SK-N-SH treated with all-trans-retinoic acid at 6 μM for 48 hours (cell line): ENCODE data around the gene TBC1D9B.
"Not testable (repeated sequence)": the region's sequence is repeated elsewhere in the genome, so short reads cannot be mapped to it uniquely, and the experiment has no call there.

Experiments used
- ATAC-seq: fragments of 200-7000 bp; cut with Tn5 transposase; 3 replicates; pipeline ENCODE4 v1.9.1; 2020; ENCODE audit warnings: mild to moderate bottlenecking, moderate library complexity
- ARNTL ChIP-seq: fragments of 450-650 bp; formaldehyde crosslinking; IDR thresholded peaks from 2 replicates; pipeline ENCODE4 v1.5.0; 2020; ENCODE audit warnings: low read depth, mild to moderate bottlenecking, moderate library complexity, borderline replicate concordance
- BACH2 ChIP-seq: fragments of 250-450 bp; sonication (Bioruptor Pico); IDR thresholded peaks from 2 replicates; pipeline ENCODE4 v1.9.0; 2021; ENCODE audit warnings: mild to moderate bottlenecking, borderline replicate concordance
- CSDC2 ChIP-seq: fragments of 250-450 bp; sonication (Bioruptor Pico); IDR thresholded peaks from 2 replicates; pipeline ENCODE4 v1.5.0; 2020; ENCODE audit warnings: mild to moderate bottlenecking, moderate library complexity
- CSRNP3 ChIP-seq: fragments of 250-450 bp; sonication (Bioruptor Pico); IDR thresholded peaks from 2 replicates; pipeline ENCODE4 v1.5.1; 2021; ENCODE audit warnings: mild to moderate bottlenecking, moderate library complexity
- ESRRG ChIP-seq: fragments of 250-450 bp; sonication (Bioruptor Pico); IDR thresholded peaks from 2 replicates; pipeline ENCODE4 v1.6.1; 2021; ENCODE audit warnings: mild to moderate bottlenecking
- GLIS3 ChIP-seq: fragments of 250-450 bp; sonication (Bioruptor Pico); IDR thresholded peaks from 2 replicates; pipeline ENCODE4 v1.5.0; 2020; ENCODE audit warnings: mild to moderate bottlenecking, moderate library complexity
- ISL1 ChIP-seq: fragments of 250-450 bp; sonication (Bioruptor Pico); IDR thresholded peaks from 2 replicates; pipeline ENCODE4 v2.1.2; 2022; ENCODE audit warnings: mild to moderate bottlenecking, moderate library complexity
- OSR1 ChIP-seq: fragments of 250-450 bp; sonication (Bioruptor Pico); IDR thresholded peaks from 2 replicates; pipeline ENCODE4 v1.8.0; 2022; ENCODE audit warnings: moderate library complexity, mild to moderate bottlenecking, inconsistent platforms
- PATZ1 ChIP-seq: fragments of 250-450 bp; sonication (Bioruptor Pico); IDR thresholded peaks from 2 replicates; pipeline ENCODE4 v1.8.0; 2020; ENCODE audit warnings: mild to moderate bottlenecking, moderate library complexity, borderline replicate concordance
- PPARA ChIP-seq: fragments of 250-450 bp; sonication (Bioruptor Pico); IDR thresholded peaks from 2 replicates; pipeline ENCODE4 v1.5.0; 2020; ENCODE audit warnings: mild to moderate bottlenecking, borderline replicate concordance
- RARB ChIP-seq: fragments of 250-450 bp; sonication (Bioruptor Pico); IDR thresholded peaks from 2 replicates; pipeline ENCODE4 v1.8.0; 2021; ENCODE audit warnings: mild to moderate bottlenecking, moderate library complexity
- SNAI2 ChIP-seq: fragments of 250-450 bp; sonication (Bioruptor Pico); IDR thresholded peaks from 2 replicates; pipeline ENCODE4 v1.5.0; 2020; ENCODE audit warnings: mild to moderate bottlenecking, moderate library complexity
- TCF4 ChIP-seq: fragments of 250-450 bp; sonication (Bioruptor Pico); IDR thresholded peaks from 2 replicates; pipeline ENCODE4 v1.8.0; 2021; ENCODE audit warnings: mild to moderate bottlenecking, moderate library complexity, borderline replicate concordance
- TOX ChIP-seq: fragments of 250-450 bp; sonication (Bioruptor Pico); IDR thresholded peaks from 2 replicates; pipeline ENCODE4 v1.8.0; 2021; ENCODE audit warnings: mild to moderate bottlenecking, moderate library complexity, borderline replicate concordance
- ZC3H10 ChIP-seq: fragments of 250-450 bp; sonication (Bioruptor Pico); IDR thresholded peaks from 2 replicates; pipeline ENCODE4 v1.5.1; 2021; ENCODE audit warnings: mild to moderate bottlenecking, moderate library complexity
- ZFP3 ChIP-seq: fragments of 250-450 bp; sonication (Bioruptor Pico); IDR thresholded peaks from 2 replicates; pipeline ENCODE4 v1.5.0; 2020; ENCODE audit warnings: mild to moderate bottlenecking, moderate library complexity
- ZFP30 ChIP-seq: fragments of 450-650 bp; formaldehyde crosslinking; IDR thresholded peaks from 2 replicates; pipeline ENCODE4 v1.5.0; 2022; ENCODE audit warnings: mild to moderate bottlenecking, moderate library complexity
- ZNF565 ChIP-seq: fragments of 450-650 bp; formaldehyde crosslinking; conservative IDR thresholded peaks from 2 replicates; pipeline ENCODE4 v1.5.0; 2020; ENCODE audit warnings: low read depth, mild to moderate bottlenecking, moderate library complexity
- ZNF70 ChIP-seq: fragments of 450-650 bp; formaldehyde crosslinking; IDR thresholded peaks from 2 replicates; pipeline ENCODE4 v1.5.0; 2020; ENCODE audit warnings: mild to moderate bottlenecking, moderate library complexity
- ZNF8 ChIP-seq: fragments of 450-650 bp; formaldehyde crosslinking; IDR thresholded peaks from 2 replicates; pipeline ENCODE4 v1.5.0; 2020; ENCODE audit warnings: mild to moderate bottlenecking, moderate library complexity
- TF ChIP-seq, protein P1 (sequence below): fragments of 250-450 bp; sonication (Bioruptor Pico); IDR thresholded peaks from 2 replicates; pipeline ENCODE4 v1.5.1; 2020; ENCODE audit warnings: low read depth, mild to moderate bottlenecking, moderate library complexity
- TF ChIP-seq, protein P2 (sequence below): fragments of 250-450 bp; sonication (Bioruptor Pico); IDR thresholded peaks from 2 replicates; pipeline ENCODE4 v1.5.0; 2020; ENCODE audit warnings: mild to moderate bottlenecking, moderate library complexity

The TBC1D9B gene

DNA sequence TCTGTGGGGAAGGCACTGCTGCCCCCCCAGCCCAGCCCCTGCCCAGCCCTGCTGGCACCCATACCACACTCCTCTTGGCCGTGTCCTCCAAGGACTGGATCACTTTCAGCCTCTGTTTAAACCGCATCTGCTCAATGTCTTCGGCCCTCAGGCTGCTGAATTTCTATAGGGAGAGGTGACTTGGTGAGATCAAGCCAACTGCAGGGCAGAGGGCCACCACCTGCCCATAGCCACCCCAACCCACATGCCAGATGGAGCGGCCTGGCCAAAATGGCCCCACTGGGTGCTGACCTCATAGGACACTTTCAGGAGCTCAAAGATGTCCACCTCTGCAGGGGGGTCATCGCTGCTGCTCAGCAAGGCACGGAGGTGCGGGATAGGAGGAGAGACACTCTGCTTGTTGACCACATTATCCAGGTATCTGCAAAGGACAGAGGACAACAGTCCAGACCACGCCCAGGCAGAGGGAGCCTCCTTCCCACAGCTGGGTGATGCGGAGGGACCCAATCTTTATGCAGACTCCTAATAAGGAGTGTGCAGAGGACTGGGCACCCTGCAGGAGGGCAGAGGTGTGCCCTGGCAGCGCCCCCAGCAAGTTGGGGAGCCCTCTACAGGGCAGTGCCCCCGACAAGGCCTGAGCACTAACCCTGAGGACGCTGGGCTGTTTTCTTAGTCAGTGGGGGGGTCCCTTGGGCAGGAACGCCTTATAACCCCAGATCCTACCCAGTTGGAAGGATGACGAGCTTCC lies 34.7 kb downstream of the TBC1D9B start (continued):
- TF ChIP-seq, protein P1, sequence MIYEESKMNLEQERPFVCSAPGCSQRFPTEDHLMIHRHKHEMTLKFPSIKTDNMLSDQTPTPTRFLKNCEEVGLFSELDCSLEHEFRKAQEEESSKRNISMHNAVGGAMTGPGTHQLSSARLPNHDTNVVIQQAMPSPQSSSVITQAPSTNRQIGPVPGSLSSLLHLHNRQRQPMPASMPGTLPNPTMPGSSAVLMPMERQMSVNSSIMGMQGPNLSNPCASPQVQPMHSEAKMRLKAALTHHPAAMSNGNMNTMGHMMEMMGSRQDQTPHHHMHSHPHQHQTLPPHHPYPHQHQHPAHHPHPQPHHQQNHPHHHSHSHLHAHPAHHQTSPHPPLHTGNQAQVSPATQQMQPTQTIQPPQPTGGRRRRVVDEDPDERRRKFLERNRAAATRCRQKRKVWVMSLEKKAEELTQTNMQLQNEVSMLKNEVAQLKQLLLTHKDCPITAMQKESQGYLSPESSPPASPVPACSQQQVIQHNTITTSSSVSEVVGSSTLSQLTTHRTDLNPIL (CRISPR knock-in tag) = no peak
- TF ChIP-seq BACH2 (CRISPR knock-in tag) = no peak
- no peak for TF ChIP-seq ZFP3 (CRISPR knock-in tag)
- no peak for TF ChIP-seq CSDC2
- TF ChIP-seq ISL1 = no peak
- no peak for TF ChIP-seq ZFP30
- TF ChIP-seq ZC3H10 (CRISPR knock-in tag) = no peak

GRCh38 chr5:179872055-179872827 lies 35.5 kb downstream of the TBC1D9B start:
- ATAC-seq = no peak
- TF ChIP-seq OSR1 (CRISPR knock-in tag) = no peak
- TF ChIP-seq ISL1 = no peak
- no peak for TF ChIP-seq ZNF565 (CRISPR knock-in tag)
- no peak for TF ChIP-seq TOX
- no peak for TF ChIP-seq SNAI2 (CRISPR knock-in tag)
- TF ChIP-seq ESRRG (CRISPR knock-in tag) = no peak
- no peak for TF ChIP-seq GLIS3 (CRISPR knock-in tag)
- no peak for TF ChIP-seq ZNF8 (CRISPR knock-in tag)
- no peak for TF ChIP-seq ARNTL
- no peak for TF ChIP-seq TCF4 (CRISPR knock-in tag)
- no peak for TF ChIP-seq PATZ1 (CRISPR knock-in tag)
- TF ChIP-seq CSDC2 = no peak
- TF ChIP-seq CSRNP3 (CRISPR knock-in tag) = no peak
- TF ChIP-seq ZC3H10 (CRISPR knock-in tag) = no peak
- TF ChIP-seq, protein P2, sequence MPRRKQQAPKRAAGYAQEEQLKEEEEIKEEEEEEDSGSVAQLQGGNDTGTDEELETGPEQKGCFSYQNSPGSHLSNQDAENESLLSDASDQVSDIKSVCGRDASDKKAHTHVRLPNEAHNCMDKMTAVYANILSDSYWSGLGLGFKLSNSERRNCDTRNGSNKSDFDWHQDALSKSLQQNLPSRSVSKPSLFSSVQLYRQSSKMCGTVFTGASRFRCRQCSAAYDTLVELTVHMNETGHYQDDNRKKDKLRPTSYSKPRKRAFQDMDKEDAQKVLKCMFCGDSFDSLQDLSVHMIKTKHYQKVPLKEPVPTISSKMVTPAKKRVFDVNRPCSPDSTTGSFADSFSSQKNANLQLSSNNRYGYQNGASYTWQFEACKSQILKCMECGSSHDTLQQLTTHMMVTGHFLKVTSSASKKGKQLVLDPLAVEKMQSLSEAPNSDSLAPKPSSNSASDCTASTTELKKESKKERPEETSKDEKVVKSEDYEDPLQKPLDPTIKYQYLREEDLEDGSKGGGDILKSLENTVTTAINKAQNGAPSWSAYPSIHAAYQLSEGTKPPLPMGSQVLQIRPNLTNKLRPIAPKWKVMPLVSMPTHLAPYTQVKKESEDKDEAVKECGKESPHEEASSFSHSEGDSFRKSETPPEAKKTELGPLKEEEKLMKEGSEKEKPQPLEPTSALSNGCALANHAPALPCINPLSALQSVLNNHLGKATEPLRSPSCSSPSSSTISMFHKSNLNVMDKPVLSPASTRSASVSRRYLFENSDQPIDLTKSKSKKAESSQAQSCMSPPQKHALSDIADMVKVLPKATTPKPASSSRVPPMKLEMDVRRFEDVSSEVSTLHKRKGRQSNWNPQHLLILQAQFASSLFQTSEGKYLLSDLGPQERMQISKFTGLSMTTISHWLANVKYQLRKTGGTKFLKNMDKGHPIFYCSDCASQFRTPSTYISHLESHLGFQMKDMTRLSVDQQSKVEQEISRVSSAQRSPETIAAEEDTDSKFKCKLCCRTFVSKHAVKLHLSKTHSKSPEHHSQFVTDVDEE = no peak
- TF ChIP-seq BACH2 (CRISPR knock-in tag) = no peak
- TF ChIP-seq ZFP3 (CRISPR knock-in tag) = no peak
- no peak for TF ChIP-seq PPARA (CRISPR knock-in tag)
- no peak for TF ChIP-seq RARB (CRISPR knock-in tag)
- TF ChIP-seq ZNF70 = no peak
- TF ChIP-seq, all 23 proteins: peak for 0

DNA sequence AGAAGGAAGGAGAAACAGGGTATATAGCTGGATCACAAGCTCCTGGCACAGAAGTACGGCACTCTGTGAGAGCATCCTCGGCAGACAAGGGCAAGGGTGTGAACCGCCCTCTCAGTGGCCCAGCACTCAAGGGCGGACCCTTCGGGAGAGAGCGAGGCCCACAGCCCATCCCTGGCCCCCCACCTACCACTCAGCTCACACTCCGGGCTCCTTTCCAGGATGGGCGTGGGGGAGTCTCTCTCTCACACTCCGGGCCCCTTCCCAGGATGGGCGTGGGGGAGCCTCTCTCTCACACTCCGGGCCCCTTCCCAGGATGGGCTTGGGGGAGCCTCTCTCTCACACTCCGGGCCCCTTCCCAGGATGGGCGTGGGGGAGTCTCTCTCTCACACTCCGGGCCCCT lies 36.2 kb downstream of the TBC1D9B start:
- ATAC-seq = not testable (repeated sequence)

GRCh38 chr5:179870952-179871351 lies 36.7 kb downstream of the TBC1D9B start:
- no peak for ATAC-seq

More at GRCh38 chr5:179870952-179871351, 36.7 kb downstream of the TBC1D9B start:
- TF ChIP-seq OSR1 (CRISPR knock-in tag) (no peak), RARB (CRISPR knock-in tag) (no peak), ZFP3 (CRISPR knock-in tag) (no peak), ZNF565 (CRISPR knock-in tag) (no peak), PPARA (CRISPR knock-in tag) (no peak), CSDC2 (no peak), ZC3H10 (CRISPR knock-in tag) (no peak)
